HCT116 (cell line): Measurements from ENCODE around the gene CNTN4. TPM values are rescaled to one million over a fixed set of nuclear protein-coding genes. Genes with fewer than 3 reads are reported as not detected.

Experiments used
- ATAC-seq: fragments of 200-7000 bp; cut with Tn5 transposase; 2 replicates; pipeline ENCODE4 v1.9.1; 2020; ENCODE audit warnings: mild to moderate bottlenecking, moderate library complexity
- BruUV-seq: library from RNA; stranded (reverse); fragments of 400-500 nt; replicated peaks from 2 replicates; lab custom pipeline; 2021; lab: Mats Ljungman, UMichigan
- CTCF ChIA-PET: fragments of 300-600 bp; sonication (Branson Sonifier 250); formaldehyde crosslinking; loops from one replicate; lab custom pipeline; 2021; ENCODE audit warnings: antibody characterized with exemption; lab: Charles Lee
- POLR2A ChIA-PET: fragments of 300-600, 350-600 bp; sonication (Branson Sonifier 250); formaldehyde crosslinking; loops from one replicate; lab custom pipeline; 2021; ENCODE audit warnings: antibody characterized with exemption; lab: Charles Lee
- RAD21 ChIA-PET, 2 experiments: fragments of 300-600 bp; sonication (Branson Sonifier 250); formaldehyde crosslinking; loops; one replicate each; lab custom pipeline; 2023; ENCODE audit warnings: low total read pairs in 2 of 2; ENCODE audit not compliant: uncharacterized antibody in 2 of 2, unreplicated experiment in 2 of 2, low non-redundant PET in 1 of 2; lab: Charles Lee
- DNase-seq: peaks from one replicate; pipeline ENCODE4 v3.0.0-alpha.2; 2010; ENCODE audit warnings: low read depth, low spot score
- H2AFZ ChIP-seq: fragments of 200-600 bp; shearing (Covaris generic), sonication (generic); 2 replicates; pipeline ENCODE4 v1.6.1; 2017; ENCODE audit warnings: low read depth, mixed run types, mixed read lengths, antibody characterized with exemption, low read length; ENCODE audit not compliant: poor library complexity, severe bottlenecking
- H3K27ac ChIP-seq: 2 replicates; pipeline ENCODE4 v1.5.1; 2012; ENCODE audit warnings: low read depth, low read length
- H3K27me3 ChIP-seq: fragments of 200-600 bp; sonication (generic); 2 replicates; pipeline ENCODE4 v1.6.1; 2016; ENCODE audit warnings: mixed run types, low read length, mixed read lengths; ENCODE audit not compliant: insufficient read depth
- H3K36me3 ChIP-seq, 2 experiments: fragments of 200-500 bp in 1 of 2; fragments of 200-600 bp in 1 of 2; sonication (Bioruptor generic) in 1 of 2; sonication (generic) in 1 of 2; 2 replicates each; pipeline versions ENCODE4 v1.5.1 to v1.6.1; 2014 to 2016; ENCODE audit warnings: low read length in 2 of 2, inconsistent platforms in 1 of 2, mixed read lengths in 1 of 2, mixed run types in 1 of 2; ENCODE audit not compliant: insufficient read depth in 2 of 2, control insufficient read depth in 1 of 2
- H3K4me1 ChIP-seq, 2 experiments: fragments of 200-600 bp in 1 of 2; sonication (generic) in 1 of 2; 2 replicates each; pipeline versions ENCODE4 v1.5.1 to v1.6.1; 2012 to 2017; ENCODE audit warnings: low read length in 2 of 2, inconsistent platforms in 1 of 2, mild to moderate bottlenecking in 1 of 2, mixed read lengths in 1 of 2, mixed run types in 1 of 2, moderate library complexity in 1 of 2; ENCODE audit not compliant: insufficient read depth in 2 of 2, control insufficient read depth in 1 of 2
- H3K4me2 ChIP-seq: fragments of 200-600 bp; sonication (generic); 2 replicates; pipeline ENCODE4 v1.6.1; 2017; ENCODE audit warnings: mixed run types, low read length, mixed read lengths
- H3K4me3 ChIP-seq, 2 experiments: fragments of 200-600 bp in 1 of 2; sonication (generic) in 1 of 2; replicated peaks in 1 of 2; 2 replicates each; pipeline ENCODE4 v1.5.1; 2011 to 2016; ENCODE audit warnings: low read length in 2 of 2, control low read depth in 1 of 2, low read depth in 1 of 2, mild to moderate bottlenecking in 1 of 2, mixed read lengths in 1 of 2, mixed run types in 1 of 2
- H3K79me2 ChIP-seq: fragments of 200-600 bp; sonication (generic); 2 replicates; pipeline ENCODE4 v1.6.1; 2017; ENCODE audit warnings: mild to moderate bottlenecking, mixed run types, low read length, moderate library complexity, mixed read lengths; ENCODE audit not compliant: insufficient read depth
- H3K9ac ChIP-seq: fragments of 200-600 bp; sonication (generic); 2 replicates; pipeline ENCODE4 v1.6.1; 2016; ENCODE audit warnings: low read length, mixed read lengths
- H3K9me2 ChIP-seq: fragments of 200-600 bp; sonication (generic), shearing (Covaris generic); 2 replicates; pipeline ENCODE4 v1.6.1; 2017; ENCODE audit warnings: mixed run types, mild to moderate bottlenecking, moderate library complexity; ENCODE audit not compliant: insufficient read depth
- H3K9me3 ChIP-seq, 2 experiments: fragments of 200-500 bp in 1 of 2; fragments of 200-600 bp in 1 of 2; sonication (Bioruptor generic) in 1 of 2; sonication (generic) in 1 of 2; 2 replicates each; pipeline ENCODE4 v1.6.1; 2014 to 2017; ENCODE audit warnings: low read length in 2 of 2, mixed read lengths in 2 of 2, inconsistent platforms in 1 of 2, low read depth in 1 of 2, mild to moderate bottlenecking in 1 of 2, mixed run types in 1 of 2, moderate library complexity in 1 of 2; ENCODE audit not compliant: control insufficient read depth in 1 of 2, insufficient read depth in 1 of 2
- H4K20me1 ChIP-seq: fragments of 200-600 bp; sonication (generic), shearing (Covaris generic); 2 replicates; pipeline ENCODE4 v1.6.1; 2017; ENCODE audit warnings: mixed run types, mild to moderate bottlenecking, moderate library complexity; ENCODE audit not compliant: insufficient read depth
- ATF3 ChIP-seq: IDR thresholded peaks from 2 replicates; pipeline ENCODE4 v1.6.1; 2012
- CBX3 ChIP-seq: IDR thresholded peaks from 2 replicates; pipeline ENCODE4 v1.6.1; 2012; ENCODE audit warnings: low read depth
- CEBPB ChIP-seq: IDR thresholded peaks from 2 replicates; pipeline ENCODE4 v1.6.1; 2012; ENCODE audit warnings: low read depth
- EZH2phosphoT487 ChIP-seq: fragments of 200-600 bp; IDR thresholded peaks from 2 replicates; pipeline ENCODE4 v1.6.1; 2018; ENCODE audit warnings: antibody characterized with exemption, borderline replicate concordance
- POLR2A ChIP-seq: IDR thresholded peaks from 2 replicates; pipeline ENCODE4 v1.7.0; 2011; ENCODE audit warnings: borderline replicate concordance; ENCODE audit not compliant: insufficient read depth, insufficient read length; ENCODE audit errors: extremely low read depth
- POLR2AphosphoS5 ChIP-seq: IDR thresholded peaks from 2 replicates; pipeline ENCODE4 v1.6.1; 2011; ENCODE audit warnings: mild to moderate bottlenecking, low read depth, low read length, moderate library complexity
- TCF7L2 ChIP-seq: IDR thresholded peaks from 2 replicates; pipeline ENCODE4 v1.7.0; 2011; ENCODE audit warnings: borderline replicate concordance, inconsistent platforms; ENCODE audit not compliant: insufficient read depth, insufficient read length; ENCODE audit errors: extremely low read depth
- YY1 ChIP-seq: IDR thresholded peaks from 2 replicates; pipeline ENCODE4 v1.6.1; 2011; ENCODE audit warnings: low read length, low read depth, moderate library complexity, mild to moderate bottlenecking; ENCODE audit not compliant: insufficient replicate concordance; ENCODE audit errors: extremely low read depth
- ZFX ChIP-seq: fragments of 450-650 bp; IDR thresholded peaks from 2 replicates; pipeline ENCODE4 v1.6.1; 2017
- intact Hi-C: fragments of 100-400 bp; cut with micrococcal nuclease; formaldehyde crosslinking; loops from 2 replicates; pipeline ENCODE4 v1.10.0; 2022
- total RNA-seq: library from RNA; stranded (reverse); gene quantifications from one replicate; pipeline ENCODE4 v1.2.1, GENCODE V29; 2021; ENCODE audit not compliant: unreplicated experiment
- TF ChIP-seq, protein P1 (sequence below): IDR thresholded peaks from 2 replicates; pipeline ENCODE4 v1.6.1; 2011; ENCODE audit warnings: mild to moderate bottlenecking, low read length, moderate library complexity; ENCODE audit not compliant: insufficient replicate concordance; ENCODE audit errors: extremely low read depth
- TF ChIP-seq, protein P2 (sequence below), 3 experiments: fragments of 200-600 bp in 1 of 3; sonication (generic) in 1 of 3; IDR thresholded peaks in 2 of 3; conservative IDR thresholded peaks in 1 of 3; 2 replicates each; pipeline ENCODE4 v1.5.1; 2012 to 2017; ENCODE audit warnings: low read depth in 2 of 3, low read length in 2 of 3, antibody characterized with exemption in 1 of 3, borderline replicate concordance in 1 of 3, control low read depth in 1 of 3, mild to moderate bottlenecking in 1 of 3, mixed read lengths in 1 of 3, mixed run types in 1 of 3, moderate library complexity in 1 of 3; ENCODE audit not compliant: insufficient read depth in 1 of 3

Gene CNTN4
- total RNA-seq, 1 experiment from 2014 or later, result not detected

- ATAC-seq (no peak), DNase-seq (no peak)
- H2AFZ ChIP-seq, result no peak overlapping the region
- H3K36me3 ChIP-seq, result no peaks in the 10 kb centered on the region
- H3K9me2 ChIP-seq, result no peaks in the 10 kb centered on the region
- H3K9me3 ChIP-seq, result peaks cover 24% of the 10 kb centered on the region in 2 experiments; a peak in 2 of 4 replicates
- TF ChIP-seq CEBPB, result no peak
- no peak for TF ChIP-seq ZFX
- TF ChIP-seq YY1, result no peak
- TF ChIP-seq CBX3, result no peak
- no peak for TF ChIP-seq EZH2phosphoT487
- TF ChIP-seq, protein P1, sequence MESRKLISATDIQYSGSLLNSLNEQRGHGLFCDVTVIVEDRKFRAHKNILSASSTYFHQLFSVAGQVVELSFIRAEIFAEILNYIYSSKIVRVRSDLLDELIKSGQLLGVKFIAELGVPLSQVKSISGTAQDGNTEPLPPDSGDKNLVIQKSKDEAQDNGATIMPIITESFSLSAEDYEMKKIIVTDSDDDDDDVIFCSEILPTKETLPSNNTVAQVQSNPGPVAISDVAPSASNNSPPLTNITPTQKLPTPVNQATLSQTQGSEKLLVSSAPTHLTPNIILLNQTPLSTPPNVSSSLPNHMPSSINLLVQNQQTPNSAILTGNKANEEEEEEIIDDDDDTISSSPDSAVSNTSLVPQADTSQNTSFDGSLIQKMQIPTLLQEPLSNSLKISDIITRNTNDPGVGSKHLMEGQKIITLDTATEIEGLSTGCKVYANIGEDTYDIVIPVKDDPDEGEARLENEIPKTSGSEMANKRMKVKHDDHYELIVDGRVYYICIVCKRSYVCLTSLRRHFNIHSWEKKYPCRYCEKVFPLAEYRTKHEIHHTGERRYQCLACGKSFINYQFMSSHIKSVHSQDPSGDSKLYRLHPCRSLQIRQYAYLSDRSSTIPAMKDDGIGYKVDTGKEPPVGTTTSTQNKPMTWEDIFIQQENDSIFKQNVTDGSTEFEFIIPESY, result no peak
- TF ChIP-seq POLR2A, result no peak
- no peak for TF ChIP-seq ATF3
- TF ChIP-seq POLR2AphosphoS5, result no peak
- no peak for TF ChIP-seq TCF7L2
- TF ChIP-seq, protein P2, sequence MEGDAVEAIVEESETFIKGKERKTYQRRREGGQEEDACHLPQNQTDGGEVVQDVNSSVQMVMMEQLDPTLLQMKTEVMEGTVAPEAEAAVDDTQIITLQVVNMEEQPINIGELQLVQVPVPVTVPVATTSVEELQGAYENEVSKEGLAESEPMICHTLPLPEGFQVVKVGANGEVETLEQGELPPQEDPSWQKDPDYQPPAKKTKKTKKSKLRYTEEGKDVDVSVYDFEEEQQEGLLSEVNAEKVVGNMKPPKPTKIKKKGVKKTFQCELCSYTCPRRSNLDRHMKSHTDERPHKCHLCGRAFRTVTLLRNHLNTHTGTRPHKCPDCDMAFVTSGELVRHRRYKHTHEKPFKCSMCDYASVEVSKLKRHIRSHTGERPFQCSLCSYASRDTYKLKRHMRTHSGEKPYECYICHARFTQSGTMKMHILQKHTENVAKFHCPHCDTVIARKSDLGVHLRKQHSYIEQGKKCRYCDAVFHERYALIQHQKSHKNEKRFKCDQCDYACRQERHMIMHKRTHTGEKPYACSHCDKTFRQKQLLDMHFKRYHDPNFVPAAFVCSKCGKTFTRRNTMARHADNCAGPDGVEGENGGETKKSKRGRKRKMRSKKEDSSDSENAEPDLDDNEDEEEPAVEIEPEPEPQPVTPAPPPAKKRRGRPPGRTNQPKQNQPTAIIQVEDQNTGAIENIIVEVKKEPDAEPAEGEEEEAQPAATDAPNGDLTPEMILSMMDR (IDR thresholded peaks at IDR 0.05 in 2 of 3, conservative IDR thresholded peaks at IDR 0.05 in 1 of 3; ENCODE audit: borderline replicate concordance in 1 of 3, insufficient read depth in 1 of 3, low read depth in 2 of 3, low read length in 2 of 3), result no peak
- ChIA-PET CTCF (no interaction called here), RAD21 (no interaction called here), POLR2A (no interaction called here)
- H3K27me3 ChIP-seq, result no peaks in the 10 kb centered on the region
- intact Hi-C loops, result no loop called here
- H3K9ac ChIP-seq, result no peak overlapping the region
- H3K27ac ChIP-seq, result no peak overlapping the region
- no peak overlapping the region for H3K4me2 ChIP-seq
- no peaks in the 10 kb centered on the region for H3K79me2 ChIP-seq
- H4K20me1 ChIP-seq, result no peaks in the 10 kb centered on the region
- BruUV-seq, result no TSS peak
- no peaks in the 10 kb centered on the region for H3K4me1 ChIP-seq
- no peak overlapping the region for H3K4me3 ChIP-seq
These were observed 342.9 kb downstream of the CNTN4 start for GRCh38 chr3:2441558-2441957.
